GM18526 (cell line): ENCODE results near the gene HHLA2.

ENCODE experiments used
- POLR2A ChIP-seq: IDR thresholded peaks from 3 replicates; pipeline ENCODE4 v1.6.1; 2011; ENCODE audit not compliant: insufficient read length; ENCODE audit errors: extremely low read depth

HHLA2 gene

DNA sequence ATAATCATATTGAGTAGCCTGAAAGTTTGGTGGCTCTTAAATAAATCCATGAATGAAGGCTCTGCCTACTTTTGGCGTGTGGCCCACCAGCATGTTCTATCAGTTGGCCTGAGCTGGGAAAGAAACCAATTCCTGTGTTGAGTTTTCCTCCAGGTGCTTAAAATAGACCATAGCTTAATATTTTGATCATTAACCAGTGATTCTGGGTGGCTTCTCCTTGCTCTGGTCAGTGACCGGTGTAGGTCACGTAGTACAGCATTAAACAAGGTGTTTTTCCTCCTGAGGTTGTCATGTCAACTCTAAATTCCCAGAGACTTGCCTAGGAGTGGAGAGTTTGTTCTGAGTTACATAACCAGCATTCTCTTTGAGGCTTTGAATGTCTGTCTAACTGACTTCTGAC is 1.3 kb downstream of the HHLA2 start:
- TF ChIP-seq POLR2A = no peak

DNA sequence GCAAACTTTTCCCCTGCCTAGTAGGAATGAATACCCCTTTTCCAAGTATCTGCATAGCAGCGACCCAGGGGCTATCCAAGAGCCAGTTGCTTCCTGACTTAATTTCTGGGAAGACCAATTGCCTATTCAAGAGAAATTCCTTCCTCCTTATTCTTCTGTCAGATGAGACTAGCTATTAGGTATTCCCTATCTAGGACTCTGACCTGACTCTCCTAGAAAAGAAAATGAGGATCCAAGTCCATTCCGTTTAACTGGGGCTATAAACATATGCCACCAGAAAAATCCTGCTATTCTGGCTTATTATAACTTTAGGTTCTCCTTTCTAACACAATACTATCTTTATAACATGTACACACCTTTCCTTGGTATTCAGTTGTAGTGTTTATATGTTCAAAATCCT is 1.7 kb downstream of the HHLA2 start:
- no peak for TF ChIP-seq POLR2A

DNA sequence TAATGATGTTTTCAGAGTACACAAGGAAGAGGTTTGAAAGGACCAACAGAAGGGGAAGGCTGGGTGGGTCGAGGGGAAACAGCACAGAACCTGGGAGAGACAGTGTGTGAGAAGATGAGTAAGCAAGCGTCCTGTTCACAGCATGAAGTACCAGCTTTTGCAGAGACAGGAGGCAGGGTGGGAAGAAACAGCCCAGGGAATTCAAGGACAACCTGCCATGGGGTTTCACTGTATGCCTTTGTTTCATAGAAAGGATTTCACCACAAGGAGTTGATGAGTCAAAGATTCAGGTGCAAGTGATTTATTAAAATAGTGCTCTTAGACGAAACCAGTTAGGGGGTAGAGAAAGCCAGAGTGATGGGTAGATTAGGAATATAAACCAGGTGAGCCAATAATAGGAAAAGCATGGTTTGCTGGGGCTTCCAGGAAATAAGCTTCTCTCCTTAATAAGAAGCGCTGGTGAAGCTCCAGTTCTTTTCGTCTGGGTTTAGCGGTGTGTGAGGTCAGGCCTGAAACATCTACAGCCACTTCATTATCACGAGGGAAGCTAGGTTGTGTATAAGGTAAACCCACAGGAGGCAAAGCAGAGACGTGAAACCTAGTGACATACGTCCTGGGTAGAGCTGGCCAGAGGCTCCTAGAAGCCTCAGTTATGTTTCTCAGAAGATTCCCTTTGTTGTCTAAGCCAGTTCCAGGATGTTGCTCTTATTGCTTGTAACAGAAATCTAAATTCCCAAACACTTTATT is 3.9 kb downstream of the HHLA2 start:
- TF ChIP-seq POLR2A = no peak

- TF ChIP-seq POLR2A = no peak
These were observed 5.5 kb downstream of the HHLA2 start for GRCh38 chr3:108301695-108302404.

- TF ChIP-seq POLR2A = no peak
These were observed 6.2 kb downstream of the HHLA2 start for GRCh38 chr3:108302570-108302969.

DNA sequence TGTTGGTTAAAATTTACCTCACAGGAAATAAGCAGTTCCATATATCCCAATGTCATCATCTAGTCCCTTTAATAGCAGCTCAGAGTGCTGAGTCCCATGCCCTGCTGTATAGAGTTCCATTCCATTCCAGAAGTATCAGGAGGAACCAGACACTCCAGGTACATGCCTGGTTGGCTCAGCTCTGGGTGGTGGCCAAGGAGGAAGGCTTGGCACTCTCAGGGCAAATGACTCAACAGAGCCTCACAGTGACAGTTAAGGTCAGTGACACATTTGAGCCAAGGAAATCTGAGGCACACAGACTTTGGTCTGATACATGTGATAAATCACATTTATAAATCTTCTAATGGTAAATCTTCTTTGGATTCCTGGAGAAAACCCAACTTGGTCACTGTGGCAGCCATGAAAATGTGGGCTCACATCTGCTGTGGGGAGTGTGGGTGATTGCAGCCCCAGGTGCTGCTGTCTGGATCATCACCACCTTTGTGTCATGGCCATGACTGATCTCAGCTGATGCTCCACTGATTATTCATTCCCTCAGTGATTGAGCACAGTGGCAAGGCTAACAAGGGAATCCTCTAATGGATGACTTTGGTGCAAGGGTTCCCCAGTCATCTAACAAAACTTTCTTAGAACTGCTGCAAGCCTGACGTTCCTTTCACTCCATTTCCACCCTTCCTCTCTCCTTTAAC is 9.3 kb downstream of the HHLA2 start:
- no peak for TF ChIP-seq POLR2A

- TF ChIP-seq POLR2A = no peak
These were observed 15.4 kb downstream of the HHLA2 start for GRCh38 chr3:108311797-108312196.

DNA sequence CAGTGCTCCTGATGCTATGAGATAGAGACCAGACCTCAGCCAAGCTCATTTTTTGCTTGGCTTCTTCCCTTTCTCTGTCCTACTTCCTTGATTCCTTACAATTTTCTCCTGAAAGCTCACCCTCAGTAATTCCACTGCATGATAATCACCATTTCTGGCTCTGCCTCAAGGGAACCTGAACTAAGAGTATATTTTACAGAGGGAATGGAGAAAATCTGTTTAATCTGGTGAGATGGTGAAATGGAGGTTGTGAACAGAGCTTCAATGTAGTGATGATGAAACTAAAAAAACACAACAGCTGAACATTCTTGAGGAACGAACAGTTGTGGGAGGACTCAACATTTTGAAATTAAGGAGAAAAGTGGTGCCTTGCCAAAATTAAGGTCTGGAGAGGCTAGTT is 16.3 kb downstream of the HHLA2 start:
- no peak for TF ChIP-seq POLR2A

DNA sequence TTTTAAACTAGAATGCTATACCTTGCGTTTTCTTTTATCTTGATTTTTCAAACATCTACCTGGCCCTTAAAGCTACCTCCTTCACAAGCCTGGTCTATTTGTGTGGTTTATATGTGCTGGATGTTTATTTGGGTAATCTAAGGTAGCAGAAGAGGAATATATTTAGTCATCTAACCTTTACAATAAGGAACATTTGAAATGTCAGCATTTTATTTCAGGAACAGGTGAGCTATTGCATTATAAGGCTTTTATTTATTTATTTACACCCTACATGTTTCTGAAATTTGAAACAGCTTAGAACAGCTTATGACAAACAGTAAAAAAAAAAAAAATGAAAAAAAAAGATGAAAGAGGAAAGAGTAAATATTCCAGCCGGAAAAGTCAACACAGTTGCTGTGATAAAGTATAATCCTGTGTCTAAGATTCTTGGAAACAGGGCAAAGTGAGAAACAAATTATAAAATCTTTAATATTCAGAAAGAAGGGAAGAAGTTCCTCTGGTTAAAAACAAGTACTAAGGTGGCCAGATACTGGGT is 19.5 kb downstream of the HHLA2 start:
- no peak for TF ChIP-seq POLR2A

GRCh38 chr3:108319428-108320082 is 23.2 kb downstream of the HHLA2 start:
- TF ChIP-seq POLR2A = no peak

DNA sequence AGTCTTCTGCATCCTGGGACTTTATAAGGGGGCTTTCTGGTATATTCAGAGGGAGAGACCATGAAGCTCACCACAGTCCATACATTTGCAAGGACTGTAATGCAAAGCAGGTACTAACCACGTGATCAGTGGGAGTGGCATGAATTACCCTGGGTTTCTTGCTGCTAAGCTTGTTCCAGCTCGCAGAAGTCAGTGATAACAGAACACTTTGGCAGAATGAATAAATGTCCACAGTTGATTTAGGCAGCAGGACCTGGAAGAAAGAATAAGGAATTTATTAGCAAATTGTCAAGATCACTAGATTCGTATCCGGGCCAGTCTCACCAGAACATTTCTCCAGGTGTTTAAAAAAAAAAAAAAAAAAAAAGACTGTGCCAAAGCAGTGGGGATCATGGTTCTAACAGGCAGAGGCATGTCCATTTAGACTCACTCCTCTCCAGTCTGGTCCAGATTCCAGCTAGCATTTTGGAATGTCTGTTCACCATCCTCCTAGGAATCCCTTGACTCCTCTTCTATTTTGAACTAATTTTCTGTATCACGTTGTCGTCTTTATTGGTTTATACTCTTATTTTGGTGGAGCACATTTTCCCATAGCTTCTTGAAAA is 24.5 kb downstream of the HHLA2 start:
- no peak for TF ChIP-seq POLR2A

- TF ChIP-seq POLR2A = no peak
These were observed 26.0 kb downstream of the HHLA2 start for GRCh38 chr3:108322352-108322751.

- no peak for TF ChIP-seq POLR2A
These were observed 27.8 kb downstream of the HHLA2 start for GRCh38 chr3:108324177-108324576.

DNA sequence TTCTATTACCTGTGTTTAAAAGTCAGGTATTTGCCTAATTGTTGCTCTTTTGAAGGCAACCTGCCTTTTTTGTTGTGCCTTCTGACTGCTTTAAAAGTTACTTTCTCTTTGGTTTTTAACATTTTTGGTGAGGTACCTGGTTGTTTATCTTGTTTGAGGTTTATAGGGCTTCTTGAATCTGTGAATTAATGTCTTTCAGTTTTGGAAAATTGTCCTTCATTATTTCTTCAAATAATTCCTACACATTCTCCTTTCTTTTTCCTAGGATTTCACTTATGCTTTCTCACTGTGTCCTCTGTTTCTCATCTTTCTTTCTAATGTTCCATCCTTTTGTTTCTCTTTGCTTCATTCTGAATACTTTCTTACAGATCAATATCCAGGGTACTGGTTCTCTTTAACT is 30.8 kb downstream of the HHLA2 start:
- TF ChIP-seq POLR2A = no peak
